A673 (cell line): ENCODE results near the gene SHISA7.

Experiments
- EZH2 ChIP-seq: fragments of 200-600 bp; sonication (generic); IDR thresholded peaks from 2 replicates; pipeline ENCODE4 v1.6.1; 2017; ENCODE audit warnings: borderline replicate concordance, low read depth, mild to moderate bottlenecking, mixed read lengths, antibody characterized with exemption, low read length; ENCODE audit not compliant: poor library complexity, severe bottlenecking
- TF ChIP-seq, protein P1 (sequence below): fragments of 300-800, 200-600 bp; sonication (generic); conservative IDR thresholded peaks from 2 replicates; pipeline ENCODE4 v1.5.1; 2017; ENCODE audit warnings: low read depth, mild to moderate bottlenecking, antibody characterized with exemption, low read length, moderate library complexity, mixed read lengths

DNA sequence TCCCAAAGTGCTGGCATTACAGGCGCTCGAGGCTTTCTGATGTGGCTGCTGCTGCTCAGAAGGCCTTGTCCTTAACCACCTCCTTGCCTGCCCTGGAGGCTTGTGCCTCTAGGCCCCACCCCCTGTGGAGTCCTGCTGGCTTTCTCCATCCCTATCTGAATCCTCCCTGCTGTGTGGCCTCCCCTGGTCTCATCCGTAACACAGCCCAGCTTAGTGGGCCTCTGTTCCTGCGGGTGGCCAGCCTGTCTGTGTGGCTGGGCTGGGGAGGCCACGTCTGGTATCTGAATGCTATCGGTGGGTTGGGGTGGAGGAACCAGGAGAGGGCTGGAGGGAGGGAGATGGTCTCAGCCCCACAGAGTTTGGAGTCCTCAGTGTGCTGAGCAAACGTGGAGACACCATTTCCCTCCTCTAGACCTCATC lies 52.6 kb downstream of the SHISA7 start:
- TF ChIP-seq, protein P1, sequence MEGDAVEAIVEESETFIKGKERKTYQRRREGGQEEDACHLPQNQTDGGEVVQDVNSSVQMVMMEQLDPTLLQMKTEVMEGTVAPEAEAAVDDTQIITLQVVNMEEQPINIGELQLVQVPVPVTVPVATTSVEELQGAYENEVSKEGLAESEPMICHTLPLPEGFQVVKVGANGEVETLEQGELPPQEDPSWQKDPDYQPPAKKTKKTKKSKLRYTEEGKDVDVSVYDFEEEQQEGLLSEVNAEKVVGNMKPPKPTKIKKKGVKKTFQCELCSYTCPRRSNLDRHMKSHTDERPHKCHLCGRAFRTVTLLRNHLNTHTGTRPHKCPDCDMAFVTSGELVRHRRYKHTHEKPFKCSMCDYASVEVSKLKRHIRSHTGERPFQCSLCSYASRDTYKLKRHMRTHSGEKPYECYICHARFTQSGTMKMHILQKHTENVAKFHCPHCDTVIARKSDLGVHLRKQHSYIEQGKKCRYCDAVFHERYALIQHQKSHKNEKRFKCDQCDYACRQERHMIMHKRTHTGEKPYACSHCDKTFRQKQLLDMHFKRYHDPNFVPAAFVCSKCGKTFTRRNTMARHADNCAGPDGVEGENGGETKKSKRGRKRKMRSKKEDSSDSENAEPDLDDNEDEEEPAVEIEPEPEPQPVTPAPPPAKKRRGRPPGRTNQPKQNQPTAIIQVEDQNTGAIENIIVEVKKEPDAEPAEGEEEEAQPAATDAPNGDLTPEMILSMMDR = no peak
- no peak for TF ChIP-seq EZH2
